B cell (primary cell): ENCODE data around the gene NCAPH2. TPM values are rescaled to one million over a fixed set of nuclear protein-coding genes. Genes with fewer than 3 reads are reported as not detected.

Experiments
- ATAC-seq: fragments of 200-7000 bp; cut with Tn5 transposase; one replicate; pipeline ENCODE4 v1.10.0; 2021; ENCODE audit warnings: low read depth, mild to moderate bottlenecking, moderate number of reproducible peaks, moderate library complexity
- CTCF ChIA-PET: fragments of 350-600 bp; sonication (Branson Sonifier 250); formaldehyde crosslinking; loops from one replicate; lab custom pipeline; 2021; ENCODE audit warnings: antibody characterized with exemption, inconsistent platforms; lab: Charles Lee
- POLR2A ChIA-PET: fragments of 350-600 bp; sonication (Branson Sonifier 250); formaldehyde crosslinking; loops from one replicate; lab custom pipeline; 2021; ENCODE audit warnings: antibody characterized with exemption; lab: Charles Lee
- DNase-seq: peaks from one replicate; pipeline ENCODE4 v3.0.0; 2013
- H2AFZ ChIP-seq: 2 replicates; pipeline ENCODE4 v1.6.1; 2012; ENCODE audit warnings: mild to moderate bottlenecking, low read depth, low read length; ENCODE audit not compliant: insufficient read depth, poor library complexity, severe bottlenecking
- H3K27ac ChIP-seq, 2 donors: 1 replicate in 1 of 2; 2 replicates in 1 of 2; pipeline ENCODE4 v1.5.1; 2012 to 2013; ENCODE audit warnings: low read length in 2 of 2, mild to moderate bottlenecking in 2 of 2, moderate library complexity in 1 of 2
- H3K27me3 ChIP-seq, 4 experiments: fragments of 200-600 bp in 1 of 4; sonication (generic) in 1 of 4; replicated peaks in 1 of 4; 1 replicate in 2 of 4; 2 replicates in 2 of 4; pipeline versions ENCODE4 v1.6.1 to v1.7.0; 2013 to 2016; ENCODE audit warnings: low read length in 3 of 4, mild to moderate bottlenecking in 2 of 4, mixed read lengths in 1 of 4, moderate library complexity in 1 of 4; ENCODE audit not compliant: insufficient read depth in 4 of 4, control insufficient read depth in 3 of 4; ENCODE audit errors: control extremely low read depth in 1 of 4
- H3K36me3 ChIP-seq, 2 experiments: replicated peaks in 1 of 2; 1 replicate in 1 of 2; 2 replicates in 1 of 2; pipeline versions ENCODE4 v1.6.1 to v1.7.1; 2013; ENCODE audit warnings: low read length in 1 of 2; ENCODE audit not compliant: insufficient read depth in 2 of 2, control insufficient read depth in 1 of 2; ENCODE audit errors: control extremely low read depth in 1 of 2, extremely low read depth in 1 of 2
- H3K4me1 ChIP-seq, 2 donors: fragments of 200-600 bp in 1 of 2; sonication (generic) in 1 of 2; 1 replicate in 1 of 2; 2 replicates in 1 of 2; pipeline versions ENCODE4 v1.5.1 to v1.6.1; 2013 to 2017; ENCODE audit warnings: low read length in 2 of 2; ENCODE audit not compliant: control insufficient read depth in 2 of 2, insufficient read depth in 2 of 2
- H3K4me2 ChIP-seq: replicated peaks from 2 replicates; pipeline ENCODE3; 2012; ENCODE audit warnings: mild to moderate bottlenecking, low read depth, low read length; ENCODE audit not compliant: poor library complexity, severe bottlenecking
- H3K4me3 ChIP-seq, 5 experiments: fragments of 200-600 bp in 1 of 5; sonication (generic) in 1 of 5; 1 replicate in 3 of 5; 2 replicates in 2 of 5; pipeline versions ENCODE4 v1.5.1 to v1.7.0; 2011 to 2016; ENCODE audit warnings: low read length in 4 of 5, mild to moderate bottlenecking in 4 of 5, low read depth in 2 of 5, control low read depth in 1 of 5, moderate library complexity in 1 of 5; ENCODE audit not compliant: insufficient read depth in 1 of 5; ENCODE audit errors: control extremely low read depth in 1 of 5, extremely low read depth in 1 of 5
- H3K79me2 ChIP-seq: fragments of 200-600 bp; sonication (generic); one replicate; pipeline ENCODE4 v1.6.0; 2016; ENCODE audit warnings: low read length; ENCODE audit not compliant: control insufficient read depth, insufficient read depth
- H3K9ac ChIP-seq: fragments of 200-600 bp; sonication (generic); 2 replicates; pipeline ENCODE4 v1.6.1; 2017; ENCODE audit warnings: mild to moderate bottlenecking, low read length, moderate library complexity
- H3K9me3 ChIP-seq, 3 donors: one replicate each; pipeline versions ENCODE4 v1.6.1 to v1.7.1; 2013; ENCODE audit warnings: low read length in 2 of 3; ENCODE audit not compliant: control insufficient read depth in 2 of 3, insufficient read depth in 1 of 3; ENCODE audit errors: control extremely low read depth in 1 of 3
- H4K20me1 ChIP-seq: 2 replicates; pipeline ENCODE4 v1.6.0; 2012; ENCODE audit warnings: mild to moderate bottlenecking, low read length; ENCODE audit not compliant: insufficient read depth, control insufficient read depth, poor library complexity, severe bottlenecking
- H3K27ac Mint-ChIP-seq: one replicate; pipeline ENCODE4 v1.8.0; 2021; ENCODE audit warnings: mixed read lengths
- H3K27me3 Mint-ChIP-seq: one replicate; pipeline ENCODE4 v1.8.0; 2021; ENCODE audit warnings: mixed read lengths
- H3K4me1 Mint-ChIP-seq: one replicate; pipeline ENCODE4 v1.8.0; 2021; ENCODE audit warnings: mixed read lengths
- H3K4me3 Mint-ChIP-seq: one replicate; pipeline ENCODE4 v1.8.0; 2021; ENCODE audit warnings: mixed read lengths
- H3K9me3 Mint-ChIP-seq: one replicate; pipeline ENCODE4 v1.8.0; 2022; ENCODE audit warnings: mixed read lengths; ENCODE audit not compliant: insufficient read depth
- CTCF ChIP-seq: fragments of 200-600 bp; IDR thresholded peaks from one replicate; pipeline ENCODE4 v1.8.0; 2022; ENCODE audit warnings: antibody characterized with exemption, mild to moderate bottlenecking
- EZH2 ChIP-seq: IDR thresholded peaks from 2 replicates; pipeline ENCODE4 v1.6.1; 2012; ENCODE audit warnings: borderline replicate concordance, low read depth, mild to moderate bottlenecking, moderate library complexity, low read length; ENCODE audit not compliant: insufficient read depth, poor library complexity, severe bottlenecking
- WGBS: methylation state at CpG from one replicate; pipeline ENCODE4 v1.1.5; 2013; ENCODE audit warnings: missing lambda C conversion rate; ENCODE audit not compliant: insufficient coverage; 5-methylcytosine and 5-hydroxymethylcytosine counted together
- intact Hi-C: fragments of 100-400 bp; cut with micrococcal nuclease; formaldehyde crosslinking; loops from one replicate; pipeline ENCODE4 v1.10.0; 2022
- polyA plus RNA-seq: library from polyadenylated mRNA; depleted of rRNA; stranded (reverse); fragments of >200 nt; gene quantifications from 2 replicates; pipeline ENCODE4 v1.2.3, GENCODE V29; 2012
- total RNA-seq, 2 donors: library from RNA; stranded (reverse); fragments of 120-200 nt in 1 of 2; gene quantifications; 1 replicate in 1 of 2; 2 replicates in 1 of 2; pipeline versions ENCODE4 v1.2.3 to v1.2.4, GENCODE V29; 2013 to 2022

Gene NCAPH2
- total and polyA plus RNA-seq, 2 donors (not counting 1 experiment from before 2014, with no cell fraction given), result 47.1 to 76.9 TPM

- 86% methylated on average over 1 of the region's 8 CpGs for WGBS
- Mint-ChIP-seq H3K9me3 (no peaks in the 10 kb centered on the region), H3K4me3 (peak overlapping the region; percentile 49), H3K27me3 (no peaks in the 10 kb centered on the region), H3K27ac (peak overlapping the region; percentile 99), H3K4me1 (peaks cover 49% of the 10 kb centered on the region)
- no peaks in the 10 kb centered on the region for H3K36me3 ChIP-seq
- H3K79me2 ChIP-seq, result peaks cover 17% of the 10 kb centered on the region
- DNase-seq (peak; percentile 52), ATAC-seq (no peak)
- peak overlapping the region in 1 of 2 donors; percentile 64 for H3K27ac ChIP-seq
- H3K4me1 ChIP-seq, result peaks cover 32 to 62% of the 10 kb centered on the region in 2 donors
- TF ChIP-seq EZH2 (no peak), CTCF (no peak)
- ChIA-PET CTCF (interaction anchor here (0.7 to 3.4 kb wide), 4 partner anchors 9 to 30 kb away, joined by 4 to 13 read pairs (median 6); partner anchors contain the start of gene SCO2), POLR2A (interaction anchor here (0.6 to 1.7 kb wide), 5 partner anchors 10 to 294 kb away, joined by 3 to 13 read pairs (median 5); partner anchors contain the start of gene SCO2)
- H3K9me3 ChIP-seq, result peaks cover 0 to 2% (median 0%) of the 10 kb centered on the region in 3 donors
- H4K20me1 ChIP-seq, result no peaks in the 10 kb centered on the region
- H3K4me3 ChIP-seq, result peak overlapping the region in 1 of 5 experiments; percentile 21
- H2AFZ ChIP-seq, result no peak overlapping the region
- no peaks in the 10 kb centered on the region for H3K27me3 ChIP-seq
- intact Hi-C loops, result no loop called here
- H3K4me2 ChIP-seq, result peak overlapping the region; percentile 37
- no peak overlapping the region for H3K9ac ChIP-seq
Observed at GRCh38 chr22:50535113-50535512, 27.1 kb downstream of the NCAPH2 start.

GRCh38 chr22:50536226-50536625, 28.2 kb downstream of the NCAPH2 start:
- peaks cover 58% of the 10 kb centered on the region for H3K4me1 Mint-ChIP-seq
- no peak overlapping the region for H2AFZ ChIP-seq
- H3K4me1 ChIP-seq, result peaks cover 44 to 67% of the 10 kb centered on the region in 2 donors
- H3K9me3 Mint-ChIP-seq, result no peaks in the 10 kb centered on the region
- H3K4me3 ChIP-seq, result no peak overlapping the region
- peak overlapping the region; percentile 46 for H3K27ac Mint-ChIP-seq
- ATAC-seq, result no peak
- H3K4me2 ChIP-seq, result no peak overlapping the region
- H3K27me3 Mint-ChIP-seq, result no peaks in the 10 kb centered on the region
- peak overlapping the region in 1 of 2 donors; percentile 96 for H3K27ac ChIP-seq
- no peaks in the 10 kb centered on the region for H3K9me3 ChIP-seq
- WGBS, result 91% methylated on average over 2 of the region's 3 CpGs
- no peaks in the 10 kb centered on the region for H3K27me3 ChIP-seq
- H3K36me3 ChIP-seq, result no peaks in the 10 kb centered on the region
- no peak overlapping the region for H3K4me3 Mint-ChIP-seq
- no peak overlapping the region for H3K9ac ChIP-seq
- intact Hi-C loops, result no loop called here
- no peak for DNase-seq
- no peaks in the 10 kb centered on the region for H4K20me1 ChIP-seq
- TF ChIP-seq EZH2, result no peak
- TF ChIP-seq CTCF, result no peak
- POLR2A ChIA-PET, result no interaction called here
- CTCF ChIA-PET, result interaction anchor here (0.8 to 6.0 kb wide), 3 partner anchors 9 to 64 kb away, joined by 3 to 81 read pairs (median 13); partner anchors contain the start of genes SCO2 and TYMP
- H3K79me2 ChIP-seq, result peaks cover 14% of the 10 kb centered on the region
